Hepatocyte (in vitro differentiated cells): ENCODE data around the gene UGGT2.

Experiments used
- CTCF ChIP-seq: fragments of 200-600 bp; sonication (generic); IDR thresholded peaks from 2 replicates; pipeline ENCODE4 v1.5.1; 2016; ENCODE audit warnings: antibody characterized with exemption, mild to moderate bottlenecking; ENCODE audit not compliant: poor library complexity
- EZH2 ChIP-seq: fragments of 200-600 bp; sonication (generic); IDR thresholded peaks from 2 replicates; pipeline ENCODE4 v1.6.1; 2016; ENCODE audit warnings: antibody characterized with exemption, mild to moderate bottlenecking, borderline replicate concordance
- EZH2phosphoT487 ChIP-seq: fragments of 200-600 bp; sonication (generic); IDR thresholded peaks from one replicate; pipeline ENCODE4 v1.6.1; 2018; ENCODE audit warnings: antibody characterized with exemption, mild to moderate bottlenecking, low read depth, moderate library complexity; ENCODE audit not compliant: unreplicated experiment, severe bottlenecking

- no peak for TF ChIP-seq CTCF
- TF ChIP-seq EZH2: no peak
- TF ChIP-seq EZH2phosphoT487: no peak
Measured at GRCh38 chr13:95842898-95843297, 210.3 kb downstream of the UGGT2 start.
